HL-60 (cell line): ENCODE results near the gene DOHH.

Experiments
- DNase-seq, 2 experiments: peaks; one replicate each; pipeline ENCODE4 v3.0.0-alpha.2; 2010 to 2020; ENCODE audit warnings: low read depth in 1 of 2, low spot score in 1 of 2
- H3K27ac ChIP-seq: fragments of 250-450 bp; sonication (Bioruptor Pico); replicated peaks from 2 replicates; pipeline ENCODE4 v1.5.1; 2020; ENCODE audit warnings: mild to moderate bottlenecking, moderate library complexity
- H3K27me3 ChIP-seq: fragments of 250-450 bp; sonication (Bioruptor Pico); 2 replicates; pipeline ENCODE4 v1.5.1; 2021; ENCODE audit warnings: mild to moderate bottlenecking, moderate library complexity; ENCODE audit not compliant: insufficient read depth, poor library complexity, severe bottlenecking
- H3K4me3 ChIP-seq: replicated peaks from 2 replicates; pipeline ENCODE4 v1.5.1; 2011; ENCODE audit warnings: mild to moderate bottlenecking, control low read depth, low read length; ENCODE audit not compliant: insufficient read depth
- CTCF ChIP-seq: IDR thresholded peaks from one replicate; pipeline ENCODE4 v1.5.1; 2011; ENCODE audit warnings: low read length, control low read depth, inconsistent platforms; ENCODE audit not compliant: insufficient read depth
- GABPA ChIP-seq: IDR thresholded peaks from 2 replicates; pipeline ENCODE4 v1.6.1; 2012; ENCODE audit warnings: low read depth
- POLR2AphosphoS5 ChIP-seq: IDR thresholded peaks from 2 replicates; pipeline ENCODE4 v1.6.1; 2012; ENCODE audit warnings: low read depth
- REST ChIP-seq: IDR thresholded peaks from 2 replicates; pipeline ENCODE4 v1.6.1; 2012; ENCODE audit warnings: low read depth; ENCODE audit not compliant: insufficient replicate concordance
- SPI1 ChIP-seq: IDR thresholded peaks from 2 replicates; pipeline ENCODE4 v1.6.1; 2012; ENCODE audit warnings: low read depth, mild to moderate bottlenecking, borderline replicate concordance

The DOHH gene

GRCh38 chr19:3547767-3548282 lies 47.4 kb upstream of the DOHH start:
- no peak overlapping the region for H3K4me3 ChIP-seq
- no peak for DNase-seq
- peak overlapping the region; percentile 89 for H3K27ac ChIP-seq
- H3K27me3 ChIP-seq = no peaks in the 10 kb centered on the region
- TF ChIP-seq CTCF (no peak), REST (no peak)

- Histone ChIP-seq H3K4me3 (no peak overlapping the region), H3K27ac (peak overlapping the region; percentile 89), H3K27me3 (no peaks in the 10 kb centered on the region)
- TF ChIP-seq POLR2AphosphoS5 (no peak), CTCF (peak; percentile 50), GABPA (no peak), SPI1 (no peak)
- DNase-seq = no peak
These were observed 46.8 kb upstream of the DOHH start for GRCh38 chr19:3547301-3547731.

- no peak overlapping the region for H3K27ac ChIP-seq
- no peak for TF ChIP-seq GABPA
- TF ChIP-seq POLR2AphosphoS5 = no peak
- no peak for TF ChIP-seq REST
- TF ChIP-seq SPI1 = no peak
- no peak for TF ChIP-seq CTCF
- no peak overlapping the region for H3K4me3 ChIP-seq
- no peak for DNase-seq
- H3K27me3 ChIP-seq = no peaks in the 10 kb centered on the region
These were observed 45.6 kb upstream of the DOHH start for GRCh38 chr19:3546119-3546518.

- Histone ChIP-seq H3K27me3 (no peaks in the 10 kb centered on the region), H3K4me3 (no peak overlapping the region), H3K27ac (no peak overlapping the region)
- no peak for DNase-seq
- TF ChIP-seq REST (peak; percentile 79), CTCF (no peak), POLR2AphosphoS5 (0 out of 2 replicates have a peak, but pooled peaks have one; percentile 4), GABPA (no peak), SPI1 (no peak)
These were observed 45.2 kb upstream of the DOHH start for GRCh38 chr19:3545669-3546034.
